ENCODE results near the gene C17orf113.

C17orf113 gene

DNA sequence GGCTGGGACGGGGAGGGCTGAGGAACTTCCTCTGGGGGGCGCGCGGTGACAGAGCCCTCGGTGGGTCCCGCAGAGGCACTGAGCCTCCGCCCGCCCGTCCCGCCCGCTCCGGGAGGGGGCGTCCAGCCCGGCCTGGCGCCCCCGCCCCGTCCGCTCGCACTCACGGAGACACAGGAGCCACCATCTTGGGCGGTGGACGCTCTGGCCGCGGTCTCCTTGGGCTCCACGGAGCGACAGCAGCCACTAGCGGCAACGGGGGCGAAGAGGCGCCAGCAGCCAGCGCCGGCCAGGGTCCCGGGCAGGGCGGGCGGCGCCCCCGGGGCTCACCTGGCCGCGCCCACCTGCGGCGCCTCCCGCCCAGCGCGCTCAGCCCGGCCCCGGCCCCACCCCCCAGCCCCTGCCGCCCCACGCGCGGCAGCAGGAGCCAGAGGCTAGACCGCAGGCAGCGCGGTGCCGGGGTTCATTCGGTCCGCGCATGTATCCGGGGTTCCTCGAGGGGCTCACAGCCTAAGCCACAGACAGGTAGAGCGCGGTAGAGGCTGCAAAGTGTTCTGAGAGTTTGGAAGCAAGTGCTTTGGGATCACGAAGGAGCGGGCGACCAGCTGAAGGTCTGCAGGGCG is at the start of gene C17orf113:
TSS of gene C17orf113 (minus strand) at position 209 of the 620 bp plus-strand sequence. CDS start 7,225 bp downstream, outside the sequence.
- in situ Hi-C loops (cut with MboI; ENCODE audit: low sequenced_read_pairs): no loop called here

DNA sequence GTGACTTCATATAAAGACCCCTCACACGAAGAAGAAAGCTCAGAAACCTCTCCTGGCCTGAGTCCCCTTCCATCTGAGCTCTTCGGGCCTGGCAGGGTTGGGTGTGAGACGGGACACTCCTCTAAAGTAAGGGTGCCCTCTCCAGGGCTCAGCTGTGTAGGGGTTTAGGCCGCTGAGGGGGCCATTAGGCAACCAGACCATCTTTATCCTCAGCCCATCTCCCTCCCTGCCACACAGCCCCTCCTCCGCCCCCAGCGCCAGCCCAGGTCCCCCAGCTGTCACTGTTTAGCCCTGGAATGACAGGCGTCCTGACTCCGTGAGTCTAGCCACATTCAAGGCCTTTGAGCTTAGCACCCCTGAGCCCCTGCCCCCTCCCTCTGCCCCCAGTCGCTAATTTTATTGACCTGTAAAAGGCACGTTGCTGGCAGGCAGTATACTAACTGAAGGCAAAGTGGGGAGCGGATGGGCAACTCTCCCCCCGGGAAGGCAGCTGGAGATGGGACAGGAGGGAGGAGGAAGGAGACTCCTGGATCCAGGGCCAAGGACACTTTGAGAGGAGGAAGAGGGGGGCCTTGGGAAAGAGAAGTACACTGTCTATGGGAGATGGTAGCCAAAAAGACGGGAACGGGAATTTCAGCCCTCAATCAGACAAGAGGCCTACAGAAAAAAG is 48.5 kb upstream of the C17orf113 start:
- in situ Hi-C loops (cut with MboI; ENCODE audit: low sequenced_read_pairs): no loop called here

DNA sequence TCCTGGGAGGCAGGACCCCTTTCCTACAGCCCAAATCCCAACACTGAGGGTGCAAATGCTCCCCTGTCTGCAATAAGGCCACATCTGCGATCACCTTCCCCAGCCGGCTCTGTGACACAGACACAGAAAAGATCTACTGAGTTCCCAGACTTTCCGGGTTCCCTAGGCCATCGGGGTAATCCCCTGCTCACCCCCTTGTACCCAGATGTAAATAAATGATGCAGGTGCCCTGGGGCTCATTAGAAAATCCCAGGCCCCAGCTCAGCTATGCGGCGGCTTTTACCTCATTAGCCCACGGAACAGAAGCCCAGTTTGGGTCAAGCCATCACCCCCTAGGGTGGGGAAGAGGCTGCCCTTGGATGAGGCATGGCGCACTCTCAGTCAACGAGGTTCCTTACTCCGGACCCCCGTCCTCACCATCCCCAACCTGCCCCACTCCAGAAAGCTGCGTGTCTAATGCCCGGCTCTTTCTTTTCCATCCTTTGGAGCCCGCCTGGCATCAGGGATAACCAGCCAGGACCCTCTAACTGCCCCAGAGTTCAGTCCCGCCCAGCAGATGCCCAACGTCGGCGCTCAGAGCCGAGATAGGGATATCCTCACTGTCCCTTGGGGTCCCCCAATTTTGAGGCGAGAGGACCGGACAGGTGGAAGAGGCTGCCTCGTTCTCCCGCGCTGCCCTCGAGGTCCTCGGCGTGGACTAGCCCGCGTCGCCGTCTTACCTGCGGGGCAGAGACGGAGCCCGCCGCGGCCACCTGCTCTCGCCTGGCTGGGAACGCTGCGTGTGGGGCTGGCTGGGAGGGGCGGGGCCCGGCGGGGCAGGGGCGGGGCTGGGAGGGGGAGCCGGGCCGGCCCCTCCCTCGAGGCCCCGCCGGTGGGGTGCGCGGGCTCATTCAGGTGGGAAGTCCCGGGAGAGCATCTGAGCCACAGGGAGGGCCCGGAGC is 47.6 kb upstream of the C17orf113 start, which contains the start of gene ZNF385C:
TSS of gene ZNF385C (minus strand) at position 783 of the 941 bp plus-strand sequence. CDS start 35,417 bp downstream, outside the sequence.
- in situ Hi-C loops (cut with MboI; ENCODE audit: low sequenced_read_pairs): no loop called here

GRCh38 chr17:42096360-42097111 is 46.1 kb upstream of the C17orf113 start:
- in situ Hi-C loops (cut with MboI; ENCODE audit: low sequenced_read_pairs): no loop called here

DNA sequence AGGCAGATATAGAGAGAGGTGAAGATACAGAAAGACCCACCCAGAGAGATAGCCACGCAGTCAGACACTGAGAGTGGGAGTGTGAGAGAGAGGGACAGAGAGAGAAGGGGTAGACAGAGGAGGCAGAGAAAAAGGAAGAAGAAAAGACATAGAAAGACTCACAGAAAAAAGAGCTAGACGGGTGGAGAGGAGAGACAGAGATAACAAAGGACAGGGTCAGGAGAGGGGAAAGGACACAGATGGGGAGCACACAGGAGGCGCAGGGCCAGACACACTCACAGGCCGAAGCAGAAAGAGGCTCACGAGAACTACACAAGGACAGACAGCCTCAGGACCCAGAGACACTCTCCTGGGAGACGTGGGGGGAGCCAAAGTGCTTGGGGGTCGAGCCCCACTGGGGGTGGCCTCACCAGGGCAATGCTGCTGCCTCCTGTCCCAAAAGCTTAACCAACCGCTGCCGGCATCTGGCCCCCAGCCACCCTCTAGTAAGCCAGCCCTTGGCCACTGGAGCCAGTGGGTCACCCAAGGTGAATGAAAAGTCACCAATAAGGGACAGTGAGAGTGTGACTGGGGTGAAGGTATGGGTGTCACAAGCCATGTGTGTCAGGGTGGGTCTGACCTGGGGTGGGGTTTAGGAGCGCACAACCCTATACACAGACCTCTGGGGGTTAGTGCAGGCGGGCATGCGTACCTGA is 44.1 kb upstream of the C17orf113 start:
- in situ Hi-C loops (cut with MboI; ENCODE audit: low sequenced_read_pairs): no loop called here

DNA sequence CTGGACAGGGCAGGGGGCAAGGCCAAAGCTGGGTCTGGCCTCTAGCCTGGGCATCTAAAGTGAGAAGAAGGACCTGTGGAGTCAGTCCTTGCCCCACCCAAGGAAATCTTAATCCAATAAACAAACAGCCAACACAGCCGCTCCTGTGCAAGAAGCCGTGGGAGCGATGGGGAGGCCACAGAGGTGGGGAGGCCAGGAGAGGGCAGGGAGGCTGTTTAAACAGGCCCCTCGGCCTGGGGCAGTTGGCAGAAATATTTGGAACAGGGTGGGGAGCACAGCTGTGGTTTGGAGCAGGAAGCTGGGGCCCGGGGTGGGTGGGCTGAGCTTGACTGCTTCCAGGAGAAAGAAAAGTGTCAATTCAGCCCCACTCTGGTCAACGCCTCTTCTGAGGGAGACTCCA is 42.5 kb upstream of the C17orf113 start:
- in situ Hi-C loops (cut with MboI; ENCODE audit: low sequenced_read_pairs): no loop called here

DNA sequence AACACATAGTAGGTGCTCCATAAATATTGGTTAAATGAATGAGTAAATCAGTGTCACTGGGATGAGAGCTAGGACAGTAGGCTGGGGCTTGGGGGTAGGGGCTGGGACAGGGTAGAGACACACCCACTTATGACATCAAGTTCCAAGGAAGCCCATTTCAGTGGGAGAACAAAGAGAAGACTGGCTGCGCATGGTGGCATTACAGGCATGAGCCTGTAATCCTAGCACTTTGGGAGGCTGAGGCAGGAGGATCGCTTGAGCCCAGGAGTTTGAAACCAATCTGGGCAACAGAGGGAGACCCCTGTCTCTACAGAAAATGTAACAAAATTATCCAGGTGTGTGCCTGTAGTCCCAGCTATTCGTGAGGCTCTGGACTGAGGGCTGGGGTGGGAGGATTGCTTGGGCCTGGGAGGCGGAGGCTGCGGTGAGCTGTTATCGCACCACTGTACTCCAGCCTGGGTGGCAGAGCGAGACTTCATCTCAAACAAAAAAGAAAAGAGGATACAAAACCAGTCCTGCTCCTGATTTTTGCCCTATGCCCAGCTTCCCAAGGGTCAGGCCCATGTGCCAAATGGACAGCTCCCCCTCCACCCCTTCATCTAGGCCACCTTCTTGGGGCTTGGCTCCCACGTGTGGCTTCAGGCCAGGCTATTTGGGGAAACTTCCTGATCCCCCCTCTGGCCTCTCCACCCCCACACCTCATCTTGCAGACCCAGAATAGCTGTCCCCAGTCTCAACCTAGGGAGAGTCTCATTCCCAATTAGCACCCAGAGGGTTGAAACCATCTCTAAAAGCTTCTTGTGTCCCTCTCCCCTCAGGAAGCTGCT is 40.8 kb upstream of the C17orf113 start:
- in situ Hi-C loops (cut with MboI; ENCODE audit: low sequenced_read_pairs): no loop called here

DNA sequence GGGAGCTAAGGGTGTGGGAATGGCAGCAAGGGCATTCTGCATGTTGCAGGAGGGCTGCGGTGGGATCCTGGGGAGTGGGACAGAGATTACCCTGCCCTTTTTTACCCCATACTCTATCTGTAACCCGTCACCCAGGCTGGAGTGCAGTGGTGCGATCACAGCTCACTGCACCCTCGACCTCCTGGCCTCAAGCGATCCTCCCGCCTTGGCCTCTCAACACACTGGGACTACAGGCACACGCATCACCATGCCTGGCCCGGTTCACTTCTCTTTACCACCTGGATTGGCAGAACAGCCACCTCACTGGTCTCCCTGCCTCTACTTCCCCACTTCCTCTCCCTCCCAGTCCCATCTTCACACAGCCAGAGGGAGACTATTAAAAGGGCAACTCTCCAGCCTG is 38.3 kb upstream of the C17orf113 start:
- in situ Hi-C loops (cut with MboI; ENCODE audit: low sequenced_read_pairs): no loop called here

DNA sequence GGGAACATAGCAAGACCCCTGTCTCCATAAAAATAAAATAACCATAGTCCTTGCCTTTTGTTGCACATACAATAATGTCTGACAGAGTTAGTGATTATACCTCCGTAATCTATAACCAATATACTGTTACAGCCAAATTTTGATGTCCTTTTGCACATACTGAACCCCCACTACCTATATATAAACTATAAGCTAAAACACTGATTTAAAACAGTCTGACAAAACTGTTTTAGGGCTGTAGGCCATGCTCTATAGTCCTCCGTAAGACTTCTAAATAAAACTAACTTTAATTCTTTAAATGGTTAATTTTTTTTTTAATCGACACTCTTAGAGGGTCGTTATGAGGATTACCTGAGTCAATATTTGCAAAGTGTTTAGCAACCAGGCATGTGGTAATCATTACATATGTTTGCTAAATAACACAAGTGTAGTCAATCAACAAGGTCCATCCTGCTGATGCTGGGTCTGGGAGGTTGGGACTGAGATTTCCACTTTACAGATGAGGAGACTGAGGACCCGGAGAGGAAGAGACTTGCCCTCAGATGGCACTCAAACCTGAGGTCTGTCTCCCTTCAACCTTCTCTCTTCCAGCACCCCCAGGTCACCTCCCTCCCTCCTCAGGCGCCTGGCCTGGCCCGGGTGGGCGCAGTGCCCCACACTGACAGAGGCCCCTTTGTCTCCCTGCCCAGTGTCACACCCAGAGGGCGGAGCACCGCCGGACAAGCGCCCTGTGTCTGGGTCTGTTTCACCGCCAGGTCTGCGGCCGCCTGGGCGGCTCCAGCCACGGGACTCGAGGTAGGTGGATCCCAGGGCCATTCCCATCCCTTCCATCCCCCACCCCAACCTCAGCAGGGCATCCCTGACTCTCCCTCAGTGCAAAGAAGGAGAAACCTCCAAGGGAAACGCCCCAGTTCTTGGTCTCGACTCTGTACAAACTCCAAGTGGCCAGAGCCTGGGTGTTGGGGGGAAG is 37.6 kb upstream of the C17orf113 start:
- in situ Hi-C loops (cut with MboI; ENCODE audit: low sequenced_read_pairs): no loop called here

GRCh38 chr17:42087042-42087701 is 36.8 kb upstream of the C17orf113 start:
- in situ Hi-C loops (cut with MboI; ENCODE audit: low sequenced_read_pairs): no loop called here

- in situ Hi-C loops (cut with MboI; ENCODE audit: low sequenced_read_pairs): no loop called here
These were observed 31.2 kb upstream of the C17orf113 start for GRCh38 chr17:42081516-42082129.

DNA sequence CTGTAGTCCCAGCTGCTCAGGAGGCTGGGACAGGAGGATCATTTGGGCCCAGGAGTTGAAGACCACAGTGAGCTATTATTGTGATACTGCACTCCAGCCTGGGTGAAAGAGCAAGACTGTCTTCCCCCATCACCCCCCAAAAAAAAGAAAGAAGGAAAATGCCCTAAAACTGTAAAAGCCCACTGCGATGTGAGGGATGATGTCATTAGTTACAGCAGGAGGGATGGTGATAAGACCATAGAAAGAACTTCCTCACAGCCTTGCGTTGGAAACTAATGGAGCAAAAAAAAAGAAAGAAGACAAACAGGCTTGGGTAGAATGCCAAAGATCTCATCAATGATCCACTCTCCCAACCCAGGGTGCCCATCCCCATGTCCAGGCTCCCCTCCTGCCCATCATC is 29.1 kb upstream of the C17orf113 start:
- in situ Hi-C loops (cut with MboI; ENCODE audit: low sequenced_read_pairs): no loop called here

DNA sequence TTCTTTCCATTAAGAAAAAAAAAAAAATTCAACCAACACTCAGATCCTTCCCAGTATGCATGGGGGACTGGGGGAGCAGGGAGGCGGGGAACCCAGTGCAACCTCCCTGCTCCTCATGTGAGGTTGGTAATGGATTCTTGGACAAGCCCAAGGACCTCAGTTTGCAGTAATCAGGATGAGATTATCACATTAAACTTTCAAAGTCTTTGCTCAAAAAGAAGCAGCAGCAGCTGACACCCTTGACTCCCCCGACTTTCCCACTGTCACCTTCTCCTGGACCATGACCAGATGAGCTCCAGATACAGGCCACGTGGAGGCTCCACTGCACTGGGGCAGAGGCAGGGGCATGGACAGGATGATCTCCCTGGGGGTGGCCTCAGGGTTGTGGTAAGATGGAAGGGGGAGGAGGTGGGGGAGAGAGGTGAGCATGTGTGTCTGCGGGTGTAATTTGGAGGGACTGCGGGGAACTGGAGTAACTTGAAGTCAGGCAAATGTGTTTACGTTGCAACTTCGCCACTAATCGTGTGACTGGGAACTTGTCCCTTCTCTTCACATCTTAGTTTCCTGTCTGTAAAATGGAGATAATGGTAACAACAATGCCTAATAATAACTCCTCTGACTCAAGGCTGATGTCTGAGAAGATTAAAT is 28.1 kb upstream of the C17orf113 start:
- in situ Hi-C loops (cut with MboI; ENCODE audit: low sequenced_read_pairs): no loop called here

DNA sequence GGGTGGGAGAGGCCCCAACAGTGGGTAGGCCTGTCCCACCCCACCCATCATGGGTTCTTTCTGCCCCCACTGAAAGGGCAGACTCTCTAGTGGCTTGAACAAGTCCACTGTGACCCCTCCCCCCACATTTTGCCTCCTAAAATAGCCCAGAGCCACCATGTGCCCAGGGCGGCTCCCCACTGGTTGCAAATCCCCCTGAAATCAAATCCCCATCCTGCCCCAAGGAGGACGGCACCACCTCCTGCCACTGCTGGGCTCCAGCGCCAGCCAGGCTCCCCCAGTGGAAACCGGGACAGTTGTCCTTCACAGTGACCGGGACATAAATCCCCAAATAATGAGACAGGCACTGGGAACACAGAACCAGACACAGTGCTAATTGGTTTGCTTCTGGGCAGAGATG is 27.4 kb upstream of the C17orf113 start:
- in situ Hi-C loops (cut with MboI; ENCODE audit: low sequenced_read_pairs): no loop called here

DNA sequence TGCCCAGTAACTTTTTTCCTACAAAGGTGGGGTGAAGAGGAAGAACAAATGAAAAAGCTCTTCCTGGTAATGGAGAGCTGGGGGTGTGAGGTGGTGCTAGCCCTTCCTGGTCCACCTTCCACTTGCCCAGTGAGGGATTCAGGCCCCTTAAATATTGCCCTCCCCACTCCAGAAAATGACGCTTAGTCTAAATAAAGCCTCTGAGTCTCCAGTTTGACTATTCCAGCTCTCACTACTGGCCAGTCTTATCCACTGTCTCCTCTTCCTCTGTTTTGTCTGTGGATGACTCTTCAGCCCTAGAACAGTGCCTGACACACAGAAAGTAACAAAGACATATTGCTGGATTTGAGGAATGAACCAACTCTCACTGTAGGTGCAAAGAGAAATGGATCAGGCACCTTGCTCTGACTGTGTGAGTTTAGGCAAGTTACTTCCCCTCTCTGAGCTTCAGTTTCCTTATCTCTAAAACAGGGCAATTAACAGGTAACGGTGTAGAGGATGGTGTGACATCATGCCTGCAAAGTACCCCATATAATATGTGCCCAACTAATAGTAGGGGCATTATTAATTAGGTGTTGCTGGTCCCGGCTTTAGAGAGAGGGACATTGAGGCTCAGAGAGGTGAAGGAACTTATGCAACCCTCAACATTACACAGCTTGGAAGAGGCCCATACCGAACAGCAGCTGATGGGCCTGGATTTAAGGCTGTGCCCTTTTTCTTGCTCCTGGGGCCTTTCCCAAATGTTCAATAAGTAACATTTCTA is 26.6 kb upstream of the C17orf113 start:
- in situ Hi-C loops (cut with MboI; ENCODE audit: low sequenced_read_pairs): no loop called here

GRCh38 chr17:42075789-42076188 is 25.4 kb upstream of the C17orf113 start:
- in situ Hi-C loops (cut with MboI; ENCODE audit: low sequenced_read_pairs): no loop called here
